KMS-11 (cell line): ENCODE results near the gene UBE2D3.

ENCODE experiments used
- H2AFZ ChIP-seq: fragments of 200-600 bp; sonication (generic); 2 replicates; pipeline ENCODE4 v1.6.1; 2016; ENCODE audit warnings: antibody characterized with exemption, mixed run types, low read depth
- H3K27ac ChIP-seq: fragments of 200-600 bp; sonication (generic); 2 replicates; pipeline ENCODE4 v1.6.1; 2016; ENCODE audit warnings: mild to moderate bottlenecking, mixed run types
- H3K27me3 ChIP-seq: fragments of 200-600 bp; sonication (generic); 2 replicates; pipeline ENCODE4 v1.6.1; 2017; ENCODE audit warnings: mild to moderate bottlenecking, low read depth, mixed run types, moderate library complexity; ENCODE audit not compliant: insufficient read depth
- H3K36me3 ChIP-seq: fragments of 200-600 bp; sonication (generic); 2 replicates; pipeline ENCODE4 v1.6.1; 2017; ENCODE audit warnings: mild to moderate bottlenecking, mixed run types; ENCODE audit not compliant: insufficient read depth
- H3K4me1 ChIP-seq: fragments of 200-600 bp; sonication (generic); 2 replicates; pipeline ENCODE4 v1.6.1; 2016; ENCODE audit warnings: mild to moderate bottlenecking, low read depth, mixed run types; ENCODE audit not compliant: poor library complexity, severe bottlenecking
- H3K4me2 ChIP-seq: fragments of 200-600 bp; sonication (generic); 2 replicates; pipeline ENCODE4 v1.7.0; 2016; ENCODE audit warnings: mild to moderate bottlenecking, mixed run types
- H3K4me3 ChIP-seq: fragments of 200-600 bp; sonication (generic); IDR thresholded peaks from 2 replicates; pipeline ENCODE4 v1.6.1; 2017; ENCODE audit warnings: low read depth, low read length, mixed read lengths; ENCODE audit not compliant: insufficient read depth
- H3K79me2 ChIP-seq: fragments of 200-600 bp; sonication (generic); 2 replicates; pipeline ENCODE4 v1.6.1; 2016; ENCODE audit warnings: low read depth, mixed run types; ENCODE audit not compliant: insufficient read depth
- H3K9ac ChIP-seq: fragments of 200-600 bp; sonication (generic); 2 replicates; pipeline ENCODE4 v1.6.1; 2016; ENCODE audit warnings: mild to moderate bottlenecking, mixed run types
- H4K20me1 ChIP-seq: fragments of 200-600 bp; sonication (generic); 2 replicates; pipeline ENCODE4 v1.6.1; 2016; ENCODE audit warnings: mild to moderate bottlenecking, mixed run types; ENCODE audit not compliant: insufficient read depth
- TF ChIP-seq, protein P1 (sequence below): fragments of 200-600 bp; sonication (generic); conservative IDR thresholded peaks from 2 replicates; pipeline ENCODE4 v1.6.1; 2017; ENCODE audit warnings: low read depth, mild to moderate bottlenecking, antibody characterized with exemption, low read length, moderate library complexity, mixed read lengths

UBE2D3 gene

DNA sequence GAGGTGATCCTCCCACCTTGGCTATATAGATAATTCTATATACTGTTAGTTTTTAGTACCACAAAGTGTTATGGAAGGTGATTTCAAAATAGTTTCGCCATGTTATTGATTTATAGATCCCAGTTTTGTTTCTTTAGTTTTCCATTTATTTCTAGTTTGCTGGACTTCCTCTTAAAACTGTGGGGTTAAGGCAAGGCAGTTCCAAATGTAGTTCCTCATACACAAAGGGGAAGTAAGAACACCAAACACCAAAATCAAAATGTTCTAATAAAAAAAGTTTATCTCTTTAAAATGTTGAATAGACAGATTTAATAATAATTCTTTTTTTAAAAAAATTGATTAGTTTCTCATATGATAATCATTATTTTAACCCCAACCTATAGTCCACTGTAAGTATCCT lies 34.7 kb upstream of the UBE2D3 start:
- Histone ChIP-seq H3K4me1 (peaks cover 39% of the 10 kb centered on the region), H3K27ac (no peak overlapping the region), H2AFZ (no peak overlapping the region), H3K79me2 (peaks cover 41% of the 10 kb centered on the region), H3K27me3 (no peaks in the 10 kb centered on the region), H3K4me2 (no peak overlapping the region), H3K9ac (no peak overlapping the region), H3K4me3 (no peak overlapping the region), H3K36me3 (no peaks in the 10 kb centered on the region), H4K20me1 (no peaks in the 10 kb centered on the region)
- TF ChIP-seq, protein P1, sequence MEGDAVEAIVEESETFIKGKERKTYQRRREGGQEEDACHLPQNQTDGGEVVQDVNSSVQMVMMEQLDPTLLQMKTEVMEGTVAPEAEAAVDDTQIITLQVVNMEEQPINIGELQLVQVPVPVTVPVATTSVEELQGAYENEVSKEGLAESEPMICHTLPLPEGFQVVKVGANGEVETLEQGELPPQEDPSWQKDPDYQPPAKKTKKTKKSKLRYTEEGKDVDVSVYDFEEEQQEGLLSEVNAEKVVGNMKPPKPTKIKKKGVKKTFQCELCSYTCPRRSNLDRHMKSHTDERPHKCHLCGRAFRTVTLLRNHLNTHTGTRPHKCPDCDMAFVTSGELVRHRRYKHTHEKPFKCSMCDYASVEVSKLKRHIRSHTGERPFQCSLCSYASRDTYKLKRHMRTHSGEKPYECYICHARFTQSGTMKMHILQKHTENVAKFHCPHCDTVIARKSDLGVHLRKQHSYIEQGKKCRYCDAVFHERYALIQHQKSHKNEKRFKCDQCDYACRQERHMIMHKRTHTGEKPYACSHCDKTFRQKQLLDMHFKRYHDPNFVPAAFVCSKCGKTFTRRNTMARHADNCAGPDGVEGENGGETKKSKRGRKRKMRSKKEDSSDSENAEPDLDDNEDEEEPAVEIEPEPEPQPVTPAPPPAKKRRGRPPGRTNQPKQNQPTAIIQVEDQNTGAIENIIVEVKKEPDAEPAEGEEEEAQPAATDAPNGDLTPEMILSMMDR: no peak

- no peaks in the 10 kb centered on the region for H3K27me3 ChIP-seq
- TF ChIP-seq, protein P1: no peak
- H3K36me3 ChIP-seq: no peaks in the 10 kb centered on the region
- H4K20me1 ChIP-seq: no peaks in the 10 kb centered on the region
- no peak overlapping the region for H2AFZ ChIP-seq
- no peak overlapping the region for H3K9ac ChIP-seq
- peaks cover 29% of the 10 kb centered on the region for H3K79me2 ChIP-seq
- H3K4me2 ChIP-seq: no peak overlapping the region
- H3K4me3 ChIP-seq: no peak overlapping the region
- H3K27ac ChIP-seq: no peak overlapping the region
- H3K4me1 ChIP-seq: peaks cover 27% of the 10 kb centered on the region
Measured at GRCh38 chr4:102860611-102861324, 33.4 kb upstream of the UBE2D3 start.

DNA sequence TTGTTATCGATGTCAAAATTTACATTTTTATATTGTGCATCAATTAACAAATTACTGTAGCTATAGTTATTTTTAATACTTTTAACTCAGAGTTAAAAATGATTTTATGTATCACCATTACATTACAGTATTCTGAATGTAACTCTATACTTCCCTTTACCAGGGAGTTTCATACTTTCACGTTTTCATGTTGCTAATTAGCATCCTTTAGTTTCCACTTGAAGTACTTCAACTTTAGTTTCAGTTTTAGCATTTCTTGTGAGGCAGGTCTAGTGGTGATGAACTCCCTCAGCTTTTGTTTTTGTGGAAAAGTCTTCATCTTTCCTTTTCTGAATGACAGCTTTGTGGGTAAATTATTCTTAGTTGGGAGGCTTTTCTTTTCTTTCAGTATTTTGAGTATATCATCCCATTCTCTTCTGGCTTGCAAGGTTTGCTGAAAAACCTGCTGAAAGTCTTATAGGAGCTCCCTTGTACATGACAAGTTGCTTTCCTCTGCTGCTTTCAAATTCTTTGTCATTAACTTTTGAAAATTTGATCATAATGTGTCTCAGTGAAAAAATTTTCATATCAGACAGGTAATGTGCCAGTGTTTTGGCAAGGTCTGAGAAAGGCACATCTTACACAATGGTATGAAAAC lies 31.6 kb upstream of the UBE2D3 start:
- TF ChIP-seq, protein P1: no peak
- no peak overlapping the region for H3K27ac ChIP-seq
- H2AFZ ChIP-seq: no peak overlapping the region
- H3K4me2 ChIP-seq: no peak overlapping the region
- no peaks in the 10 kb centered on the region for H4K20me1 ChIP-seq
- no peak overlapping the region for H3K4me3 ChIP-seq
- no peaks in the 10 kb centered on the region for H3K27me3 ChIP-seq
- peaks cover 9% of the 10 kb centered on the region for H3K4me1 ChIP-seq
- H3K79me2 ChIP-seq: peaks cover 10% of the 10 kb centered on the region; the same call in 1 of the 2 replicates
- H3K36me3 ChIP-seq: no peaks in the 10 kb centered on the region
- H3K9ac ChIP-seq: no peak overlapping the region

DNA sequence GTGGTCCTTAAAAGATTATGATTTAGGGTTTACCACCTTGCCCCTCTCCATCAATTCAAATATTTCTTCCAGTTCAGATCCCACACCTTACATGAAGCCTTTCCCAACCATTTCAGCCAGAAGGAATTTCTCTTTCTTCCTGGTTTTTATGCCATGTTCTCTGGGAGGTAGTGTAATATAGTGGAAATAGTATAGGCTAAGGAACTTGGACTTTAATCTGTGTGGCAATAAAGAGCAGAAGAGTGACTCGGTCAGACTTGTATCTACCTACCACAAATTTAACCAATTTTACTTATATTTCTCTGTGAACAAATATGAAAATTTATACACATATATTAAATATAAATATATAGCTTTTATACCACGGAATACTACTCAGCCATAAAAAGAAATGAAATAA lies 23.0 kb upstream of the UBE2D3 start:
- H3K27me3 ChIP-seq: no peaks in the 10 kb centered on the region
- no peak overlapping the region for H2AFZ ChIP-seq
- H4K20me1 ChIP-seq: no peaks in the 10 kb centered on the region
- TF ChIP-seq, protein P1: no peak
- H3K9ac ChIP-seq: no peak overlapping the region
- H3K4me1 ChIP-seq: peaks cover 6% of the 10 kb centered on the region
- no peak overlapping the region for H3K4me3 ChIP-seq
- H3K36me3 ChIP-seq: no peaks in the 10 kb centered on the region
- no peak overlapping the region for H3K4me2 ChIP-seq
- H3K27ac ChIP-seq: no peak overlapping the region
- H3K79me2 ChIP-seq: no peaks in the 10 kb centered on the region
